Omental fat pad (tissue), 4 donors: ENCODE data around the gene RTKN. TPM values are rescaled to one million over a fixed set of nuclear protein-coding genes. Genes with fewer than 3 reads are reported as not detected.

Source experiments
- ATAC-seq: fragments of 150-250 bp; one replicate; pipeline ENCODE4 v1.9.1; 2016; ENCODE audit warnings: mild to moderate bottlenecking, moderate library complexity; ENCODE audit not compliant: low FRiP score
- DNase-seq: peaks from one replicate; pipeline ENCODE4 v3.0.0-alpha.2; 2019; ENCODE audit warnings: low spot score
- total RNA-seq, 4 donors: library from RNA; depleted of rRNA; stranded (reverse); fragments of >200 nt; gene quantifications; one replicate each; pipeline ENCODE4 v1.1.0, GENCODE V29; 2016
- TF ChIP-seq, protein P1 (sequence below), 3 donors: fragments of 450-650 bp; IDR thresholded peaks; one replicate each; pipeline ENCODE4 v1.5.1; 2016 to 2017; ENCODE audit warnings: antibody characterized with exemption in 3 of 3, mild to moderate bottlenecking in 3 of 3, moderate library complexity in 2 of 3

Gene RTKN
- total RNA-seq, 4 donors from 2014 or later = 9.1 to 32.2 (median 19.3) TPM

DNA sequence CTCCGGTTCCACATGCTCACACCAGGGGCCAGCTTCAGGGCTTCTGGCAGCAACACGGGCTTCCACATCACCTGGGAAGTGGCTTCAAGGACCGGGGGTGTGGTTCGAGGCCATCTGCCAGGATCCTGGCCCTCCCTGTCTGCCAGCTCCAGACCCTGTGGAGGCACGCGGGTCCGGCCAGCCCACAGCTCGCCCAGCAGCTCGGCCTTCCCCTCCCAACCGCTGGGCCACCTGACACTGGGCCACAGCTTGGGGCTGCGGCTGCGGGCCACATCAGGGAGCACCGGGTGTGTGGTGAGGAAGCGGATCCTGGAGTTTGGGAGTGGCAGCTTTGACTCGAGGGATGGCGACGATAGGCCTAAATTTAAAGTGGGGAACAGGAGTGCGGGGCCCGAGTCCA is 27.3 kb downstream of the RTKN start:
- no peak for DNase-seq
- TF ChIP-seq, protein P1, sequence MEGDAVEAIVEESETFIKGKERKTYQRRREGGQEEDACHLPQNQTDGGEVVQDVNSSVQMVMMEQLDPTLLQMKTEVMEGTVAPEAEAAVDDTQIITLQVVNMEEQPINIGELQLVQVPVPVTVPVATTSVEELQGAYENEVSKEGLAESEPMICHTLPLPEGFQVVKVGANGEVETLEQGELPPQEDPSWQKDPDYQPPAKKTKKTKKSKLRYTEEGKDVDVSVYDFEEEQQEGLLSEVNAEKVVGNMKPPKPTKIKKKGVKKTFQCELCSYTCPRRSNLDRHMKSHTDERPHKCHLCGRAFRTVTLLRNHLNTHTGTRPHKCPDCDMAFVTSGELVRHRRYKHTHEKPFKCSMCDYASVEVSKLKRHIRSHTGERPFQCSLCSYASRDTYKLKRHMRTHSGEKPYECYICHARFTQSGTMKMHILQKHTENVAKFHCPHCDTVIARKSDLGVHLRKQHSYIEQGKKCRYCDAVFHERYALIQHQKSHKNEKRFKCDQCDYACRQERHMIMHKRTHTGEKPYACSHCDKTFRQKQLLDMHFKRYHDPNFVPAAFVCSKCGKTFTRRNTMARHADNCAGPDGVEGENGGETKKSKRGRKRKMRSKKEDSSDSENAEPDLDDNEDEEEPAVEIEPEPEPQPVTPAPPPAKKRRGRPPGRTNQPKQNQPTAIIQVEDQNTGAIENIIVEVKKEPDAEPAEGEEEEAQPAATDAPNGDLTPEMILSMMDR (IDR thresholded peaks at IDR 0.05) = no peak
- no peak for ATAC-seq

DNA sequence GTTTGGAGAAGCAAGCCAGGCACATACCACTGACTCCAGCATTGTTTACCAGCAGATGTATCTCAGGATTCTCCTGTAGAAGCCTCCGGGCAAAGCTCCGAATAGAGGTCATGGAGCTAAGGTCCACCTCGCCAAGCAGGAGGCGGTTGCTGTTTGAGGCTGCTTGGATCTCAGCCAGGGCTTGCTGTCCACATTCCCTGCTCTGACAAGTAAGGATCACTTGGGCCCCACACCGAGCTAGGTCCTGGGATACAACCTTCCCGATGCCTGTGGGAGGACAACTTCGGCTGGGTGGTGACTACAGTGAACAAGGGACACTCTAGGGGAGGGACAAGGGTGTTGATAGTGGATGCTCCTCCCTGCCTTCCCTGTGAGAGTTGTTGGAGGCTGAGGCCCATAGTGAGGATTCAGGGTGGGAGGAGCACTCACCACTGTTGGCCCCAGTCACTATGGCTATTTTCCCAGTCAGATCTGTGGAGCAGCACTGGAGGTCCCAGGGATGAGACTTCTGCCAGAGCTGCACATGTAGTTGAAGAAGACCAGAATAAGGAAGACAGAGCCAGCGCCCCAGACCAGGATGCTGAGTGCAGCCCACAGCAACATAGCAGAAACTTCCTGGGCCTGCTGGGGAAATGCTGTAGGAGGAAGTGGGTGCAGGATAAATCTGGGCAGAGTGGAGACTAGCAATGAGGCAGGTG is 28.6 kb downstream of the RTKN start:
- no peak for ATAC-seq
- DNase-seq = no peak
- TF ChIP-seq, protein P1 (IDR thresholded peaks at IDR 0.05) = no peak

DNA sequence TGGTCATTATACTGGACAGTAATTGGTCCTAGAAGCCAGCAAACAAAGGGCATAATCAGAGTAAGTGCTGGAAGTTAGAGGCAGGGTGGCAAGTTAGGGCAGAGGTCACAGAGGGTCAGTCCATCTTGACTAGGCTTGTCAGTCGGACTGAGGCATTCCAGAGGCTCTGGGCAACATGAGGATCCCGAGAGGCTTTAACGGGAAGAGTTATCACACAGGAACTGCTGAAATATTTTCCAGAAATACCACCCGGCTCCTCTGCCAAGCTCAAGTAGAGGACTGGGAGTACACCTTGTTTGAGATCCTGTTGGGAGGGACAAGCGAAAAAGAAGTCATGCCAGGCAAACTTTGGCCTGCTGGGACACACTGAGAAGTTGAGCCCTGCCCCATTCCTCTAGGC is 34.1 kb downstream of the RTKN start:
- TF ChIP-seq, protein P1 (IDR thresholded peaks at IDR 0.05) = no peak
- no peak for DNase-seq
- no peak for ATAC-seq

DNA sequence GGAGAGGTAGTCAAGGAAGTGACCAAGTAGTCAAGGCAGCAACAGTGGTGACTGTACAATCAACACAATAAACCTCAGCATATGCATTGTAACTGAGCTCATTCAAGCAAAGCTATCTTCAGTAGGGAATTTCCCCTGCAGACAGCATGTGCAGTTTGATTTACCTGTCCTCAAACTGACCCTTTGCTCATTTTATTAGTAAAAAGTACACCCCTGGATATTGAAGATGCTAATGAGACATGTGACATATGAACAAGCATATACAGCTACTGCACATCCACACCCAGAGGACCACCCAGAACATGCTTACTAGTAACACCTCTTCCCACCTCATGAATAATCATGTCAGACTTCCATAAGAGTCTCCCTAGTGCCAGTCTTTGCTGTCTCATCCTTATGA is 35.7 kb downstream of the RTKN start:
- ATAC-seq (no peak), DNase-seq (no peak)
- TF ChIP-seq, protein P1 (IDR thresholded peaks at IDR 0.05) = no peak

DNA sequence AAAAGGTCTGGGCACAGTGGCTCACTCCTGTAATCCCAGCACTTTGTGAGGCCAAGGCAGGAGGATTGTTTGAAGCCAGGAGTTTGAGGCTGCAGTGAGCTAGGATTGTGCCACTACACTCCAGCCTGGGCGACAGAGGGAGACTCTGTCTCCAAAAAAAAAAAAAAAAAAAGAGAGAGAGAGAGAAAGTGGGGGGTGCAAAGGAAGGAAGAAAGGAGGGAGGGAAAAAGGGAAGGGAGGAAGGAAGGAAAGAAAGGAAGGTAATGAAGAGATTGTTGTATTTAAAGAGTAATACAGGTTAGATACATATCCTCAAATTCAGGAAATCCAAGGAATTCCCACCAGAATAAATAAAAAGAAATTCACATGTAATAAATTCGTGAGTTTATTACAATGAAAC is 39.8 kb downstream of the RTKN start:
- ATAC-seq (no peak), DNase-seq (no peak)
- TF ChIP-seq, protein P1 (IDR thresholded peaks at IDR 0.05) = no peak

DNA sequence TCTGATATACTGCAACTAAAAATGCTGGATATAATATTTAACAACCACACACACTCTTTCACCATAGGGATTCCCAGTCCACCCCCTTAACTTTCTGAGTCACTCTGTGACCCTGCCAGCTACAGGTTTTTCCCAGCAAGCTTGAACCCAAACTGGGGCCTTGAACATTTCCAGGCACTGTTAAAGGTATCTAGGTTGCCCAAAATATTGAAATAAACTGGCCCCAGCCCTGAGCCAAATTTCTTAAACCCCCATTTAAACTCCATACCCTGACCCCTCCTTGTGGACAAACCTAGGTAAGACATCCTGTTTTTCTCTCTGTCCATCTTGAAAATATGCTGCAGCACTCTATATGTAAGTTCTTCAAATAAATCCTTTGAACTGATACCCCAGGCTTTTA is 42.0 kb downstream of the RTKN start:
- no peak for DNase-seq
- no peak for ATAC-seq
- TF ChIP-seq, protein P1 (IDR thresholded peaks at IDR 0.05) = no peak

DNA sequence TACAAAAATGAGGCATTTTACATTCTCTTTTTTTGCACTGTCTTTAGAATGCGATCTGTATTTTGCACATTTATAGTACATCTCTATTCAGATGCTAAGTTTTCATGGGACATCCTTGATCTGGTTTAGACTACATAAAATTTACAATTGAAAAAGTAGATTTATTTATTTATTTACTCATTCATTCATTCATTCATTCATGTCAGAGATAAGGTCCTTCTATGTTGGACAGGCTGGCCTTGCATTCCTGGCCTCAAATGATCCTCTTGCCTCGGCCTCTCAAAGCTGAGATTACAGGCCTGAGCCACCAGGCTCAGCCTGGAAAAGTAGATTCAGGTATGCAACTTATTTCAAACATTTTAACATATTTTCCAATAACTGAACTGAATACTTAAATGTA is 45.6 kb downstream of the RTKN start:
- no peak for DNase-seq
- no peak for ATAC-seq
- TF ChIP-seq, protein P1 (IDR thresholded peaks at IDR 0.05) = no peak
